NCI-H2081 (cell line): Measurements from ENCODE around the gene NIPBL.
"Not testable (repeated sequence)": the region's sequence is repeated elsewhere in the genome, so short reads cannot be mapped to it uniquely, and the experiment has no call there.

Source experiments
- DNase-seq, 2 experiments: peaks; one replicate each; lab custom pipeline; 2025; lab: John Stamatoyannopoulos, UW

The NIPBL gene

GRCh38 chr5:36901077-36901476 lies 24.5 kb downstream of the NIPBL start:
- not testable (repeated sequence) for DNase-seq

- DNase-seq, result no peak
Observed at GRCh38 chr5:36901856-36902255, 25.3 kb downstream of the NIPBL start.

GRCh38 chr5:36902353-36902752 lies 25.8 kb downstream of the NIPBL start:
- no peak for DNase-seq

- no peak for DNase-seq
Observed at GRCh38 chr5:36904677-36905076, 28.1 kb downstream of the NIPBL start.

- no peak for DNase-seq
Observed at GRCh38 chr5:36908544-36909260, 32.1 kb downstream of the NIPBL start.

- no peak for DNase-seq
Observed at GRCh38 chr5:36915653-36916052, 39.1 kb downstream of the NIPBL start.

- DNase-seq, result not testable (repeated sequence)
Observed at GRCh38 chr5:36916614-36917013, 40.0 kb downstream of the NIPBL start.

- DNase-seq, result not testable (repeated sequence)
Observed at GRCh38 chr5:36917358-36917757, 40.8 kb downstream of the NIPBL start.

GRCh38 chr5:36919238-36919637 lies 42.7 kb downstream of the NIPBL start:
- DNase-seq, result no peak

- DNase-seq, result no peak
Observed at GRCh38 chr5:36919650-36920049, 43.1 kb downstream of the NIPBL start.

- DNase-seq, result no peak
Observed at GRCh38 chr5:36928947-36929346, 52.4 kb downstream of the NIPBL start.

- DNase-seq, result no peak
Observed at GRCh38 chr5:36929438-36929837, 52.9 kb downstream of the NIPBL start.

GRCh38 chr5:36932056-36932455 lies 55.5 kb downstream of the NIPBL start:
- DNase-seq, result no peak

GRCh38 chr5:36932699-36933098 lies 56.1 kb downstream of the NIPBL start:
- DNase-seq, result no peak

GRCh38 chr5:36934740-36935356 lies 58.3 kb downstream of the NIPBL start:
- no peak for DNase-seq

- DNase-seq, result no peak
Observed at GRCh38 chr5:36935805-36936204, 59.2 kb downstream of the NIPBL start.

- no peak for DNase-seq
Observed at GRCh38 chr5:36936309-36936708, 59.7 kb downstream of the NIPBL start.

GRCh38 chr5:36938129-36938528 lies 61.6 kb downstream of the NIPBL start:
- DNase-seq, result no peak

GRCh38 chr5:36939969-36940858 lies 63.6 kb downstream of the NIPBL start:
- no peak for DNase-seq

GRCh38 chr5:36943584-36943983 lies 67.0 kb downstream of the NIPBL start:
- DNase-seq, result no peak

GRCh38 chr5:36944024-36944423 lies 67.5 kb downstream of the NIPBL start:
- DNase-seq, result no peak

GRCh38 chr5:36944607-36945225 lies 68.1 kb downstream of the NIPBL start:
- DNase-seq, result peak; percentile 78 to 79
